MCF 10A (cell line): ENCODE results near the gene CORO2A. TPM values are rescaled to one million over a fixed set of nuclear protein-coding genes. Genes with fewer than 3 reads are reported as not detected.

Experiments
- BruUV-seq: library from RNA; stranded (reverse); fragments of 400-500 nt; replicated peaks from 2 replicates; lab custom pipeline; 2021; lab: Mats Ljungman, UMichigan
- CTCF ChIA-PET: fragments of 300-600 bp; sonication (Branson Sonifier 250); formaldehyde crosslinking; extraction: SDS; loops from one replicate; lab custom pipeline; 2021; ENCODE audit warnings: antibody characterized with exemption, inconsistent platforms; lab: Yijun Ruan, JAX
- POLR2A ChIA-PET: fragments of 300-600, 350-650 bp; sonication (Branson Sonifier 250); formaldehyde crosslinking; extraction: SDS; loops from one replicate; lab custom pipeline; 2020; ENCODE audit warnings: antibody characterized with exemption, inconsistent platforms; lab: Yijun Ruan, JAX
- DNase-seq: peaks from one replicate; pipeline ENCODE4 v3.0.0-alpha.2; 2018; ENCODE audit not compliant: unreplicated experiment
- H3K27ac Mint-ChIP-seq: one replicate; pipeline ENCODE4 v1.8.0; 2022; ENCODE audit warnings: mild to moderate bottlenecking, low read depth, mixed read lengths; ENCODE audit not compliant: unreplicated experiment
- H3K27me3 Mint-ChIP-seq: one replicate; pipeline ENCODE4 v1.8.0; 2022; ENCODE audit warnings: mixed read lengths; ENCODE audit not compliant: insufficient read depth, unreplicated experiment
- H3K36me3 Mint-ChIP-seq: one replicate; pipeline ENCODE4 v1.8.0; 2022; ENCODE audit warnings: mild to moderate bottlenecking, moderate library complexity, mixed read lengths; ENCODE audit not compliant: insufficient read depth, unreplicated experiment
- H3K4me1 Mint-ChIP-seq: one replicate; pipeline ENCODE4 v1.8.0; 2022; ENCODE audit warnings: mixed read lengths; ENCODE audit not compliant: insufficient read depth, unreplicated experiment
- H3K4me3 Mint-ChIP-seq: one replicate; pipeline ENCODE4 v1.8.0; 2022; ENCODE audit warnings: mild to moderate bottlenecking, moderate library complexity, mixed read lengths; ENCODE audit not compliant: unreplicated experiment
- H3K9me3 Mint-ChIP-seq: one replicate; pipeline ENCODE4 v1.8.0; 2022; ENCODE audit warnings: mixed read lengths; ENCODE audit not compliant: unreplicated experiment
- intact Hi-C: fragments of 100-400 bp; cut with micrococcal nuclease; formaldehyde crosslinking; loops from 2 replicates; pipeline ENCODE4 v1.14.1; 2022
- total RNA-seq: library from RNA; stranded (reverse); gene quantifications from 2 replicates; pipeline ENCODE4 v1.2.3, GENCODE V29; 2022
- TF ChIP-seq, protein P1 (sequence below): fragments of 200-600 bp; IDR thresholded peaks from one replicate; pipeline ENCODE4 v1.8.0; 2022; ENCODE audit warnings: antibody characterized with exemption, mild to moderate bottlenecking; ENCODE audit not compliant: unreplicated experiment

Gene CORO2A
- total RNA-seq, 1 experiment from 2014 or later = 3.4 TPM

GRCh38 chr9:98095401-98095800 lies 97.0 kb downstream of the CORO2A start:
- no peaks in the 10 kb centered on the region for H3K9me3 Mint-ChIP-seq
- BruUV-seq = no TSS peak
- H3K4me1 Mint-ChIP-seq = no peaks in the 10 kb centered on the region
- no peak overlapping the region for H3K27ac Mint-ChIP-seq
- H3K27me3 Mint-ChIP-seq = no peaks in the 10 kb centered on the region
- TF ChIP-seq, protein P1, sequence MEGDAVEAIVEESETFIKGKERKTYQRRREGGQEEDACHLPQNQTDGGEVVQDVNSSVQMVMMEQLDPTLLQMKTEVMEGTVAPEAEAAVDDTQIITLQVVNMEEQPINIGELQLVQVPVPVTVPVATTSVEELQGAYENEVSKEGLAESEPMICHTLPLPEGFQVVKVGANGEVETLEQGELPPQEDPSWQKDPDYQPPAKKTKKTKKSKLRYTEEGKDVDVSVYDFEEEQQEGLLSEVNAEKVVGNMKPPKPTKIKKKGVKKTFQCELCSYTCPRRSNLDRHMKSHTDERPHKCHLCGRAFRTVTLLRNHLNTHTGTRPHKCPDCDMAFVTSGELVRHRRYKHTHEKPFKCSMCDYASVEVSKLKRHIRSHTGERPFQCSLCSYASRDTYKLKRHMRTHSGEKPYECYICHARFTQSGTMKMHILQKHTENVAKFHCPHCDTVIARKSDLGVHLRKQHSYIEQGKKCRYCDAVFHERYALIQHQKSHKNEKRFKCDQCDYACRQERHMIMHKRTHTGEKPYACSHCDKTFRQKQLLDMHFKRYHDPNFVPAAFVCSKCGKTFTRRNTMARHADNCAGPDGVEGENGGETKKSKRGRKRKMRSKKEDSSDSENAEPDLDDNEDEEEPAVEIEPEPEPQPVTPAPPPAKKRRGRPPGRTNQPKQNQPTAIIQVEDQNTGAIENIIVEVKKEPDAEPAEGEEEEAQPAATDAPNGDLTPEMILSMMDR = no peak
- ChIA-PET CTCF (interaction anchor here (1.1 to 2.0 kb wide), 2 partner anchors 11 to 22 kb away, joined by 3 to 7 read pairs; no protein-coding TSS in a partner anchor), POLR2A (no interaction called here)
- H3K36me3 Mint-ChIP-seq = peaks cover 19% of the 10 kb centered on the region
- intact Hi-C loops = no loop called here
- DNase-seq = no peak
- no peak overlapping the region for H3K4me3 Mint-ChIP-seq

- intact Hi-C loops = no loop called here
- Mint-ChIP-seq H3K27me3 (no peaks in the 10 kb centered on the region), H3K9me3 (no peaks in the 10 kb centered on the region), H3K4me1 (no peaks in the 10 kb centered on the region), H3K27ac (no peak overlapping the region), H3K4me3 (no peak overlapping the region), H3K36me3 (peaks cover 17% of the 10 kb centered on the region)
- ChIA-PET POLR2A (no interaction called here), CTCF (interaction anchor here (2.0 kb wide), 1 partner anchor 10 kb away, joined by 7 read pairs; no protein-coding TSS in a partner anchor)
- TF ChIP-seq, protein P1 = no peak
- BruUV-seq = no TSS peak
- DNase-seq = no peak
These were observed 97.6 kb downstream of the CORO2A start for GRCh38 chr9:98094851-98095250.

DNA sequence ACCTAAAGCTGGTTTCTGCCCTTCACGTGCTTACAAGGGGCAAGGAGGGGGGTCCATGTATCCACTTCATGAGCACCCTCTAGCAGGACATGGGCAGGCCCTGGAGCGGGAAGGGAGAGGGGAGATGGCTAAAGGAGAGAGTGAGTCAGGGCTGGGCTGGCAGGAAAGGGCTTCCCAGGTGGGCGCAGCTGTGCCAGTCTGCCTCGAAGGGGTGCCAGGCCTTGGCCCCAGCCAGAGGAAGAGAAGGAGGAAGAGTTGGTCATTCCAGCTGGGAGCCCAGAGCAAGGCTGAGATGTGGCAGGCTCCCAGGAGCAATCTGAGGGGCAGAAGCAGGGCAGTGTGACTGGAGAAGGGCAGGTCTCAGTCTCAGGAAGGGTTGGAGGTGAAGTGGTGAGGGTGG lies 98.1 kb downstream of the CORO2A start:
- Mint-ChIP-seq H3K4me3 (no peak overlapping the region), H3K27me3 (no peaks in the 10 kb centered on the region), H3K9me3 (no peaks in the 10 kb centered on the region), H3K27ac (no peak overlapping the region), H3K4me1 (no peaks in the 10 kb centered on the region), H3K36me3 (peaks cover 17% of the 10 kb centered on the region)
- DNase-seq = no peak
- TF ChIP-seq, protein P1 = no peak
- intact Hi-C loops = no loop called here
- no TSS peak for BruUV-seq
- CTCF ChIA-PET = interaction anchor here (1.0 kb wide), 1 partner anchor 52 kb away, joined by 3 read pairs; no protein-coding TSS in a partner anchor
- POLR2A ChIA-PET = no interaction called here

- Mint-ChIP-seq H3K4me1 (no peaks in the 10 kb centered on the region), H3K36me3 (peaks cover 16% of the 10 kb centered on the region), H3K9me3 (no peaks in the 10 kb centered on the region), H3K27ac (no peak overlapping the region), H3K27me3 (no peaks in the 10 kb centered on the region), H3K4me3 (no peak overlapping the region)
- CTCF ChIA-PET = interaction anchor here (1.1 kb wide), 1 partner anchor 113 kb away, joined by 3 read pairs; no protein-coding TSS in a partner anchor
- TF ChIP-seq, protein P1 = no peak
- POLR2A ChIA-PET = interaction anchor here (1.0 kb wide), 1 partner anchor 8 kb away, joined by 3 read pairs; no protein-coding TSS in a partner anchor
- BruUV-seq = no TSS peak
- intact Hi-C loops = no loop called here
- DNase-seq = no peak
These were observed 99.9 kb downstream of the CORO2A start for GRCh38 chr9:98092613-98092931.
